ENCODE results near the gene TMEM192. TPM values are rescaled to one million over a fixed set of nuclear protein-coding genes. Genes with fewer than 3 reads are reported as not detected.
"Not testable (repeated sequence)": the region's sequence is repeated elsewhere in the genome, so short reads cannot be mapped to it uniquely, and the experiment has no call there.

The TMEM192 gene
- total RNA-seq, 2 donors from 2014 or later, result 12.5 to 16.0 TPM

DNA sequence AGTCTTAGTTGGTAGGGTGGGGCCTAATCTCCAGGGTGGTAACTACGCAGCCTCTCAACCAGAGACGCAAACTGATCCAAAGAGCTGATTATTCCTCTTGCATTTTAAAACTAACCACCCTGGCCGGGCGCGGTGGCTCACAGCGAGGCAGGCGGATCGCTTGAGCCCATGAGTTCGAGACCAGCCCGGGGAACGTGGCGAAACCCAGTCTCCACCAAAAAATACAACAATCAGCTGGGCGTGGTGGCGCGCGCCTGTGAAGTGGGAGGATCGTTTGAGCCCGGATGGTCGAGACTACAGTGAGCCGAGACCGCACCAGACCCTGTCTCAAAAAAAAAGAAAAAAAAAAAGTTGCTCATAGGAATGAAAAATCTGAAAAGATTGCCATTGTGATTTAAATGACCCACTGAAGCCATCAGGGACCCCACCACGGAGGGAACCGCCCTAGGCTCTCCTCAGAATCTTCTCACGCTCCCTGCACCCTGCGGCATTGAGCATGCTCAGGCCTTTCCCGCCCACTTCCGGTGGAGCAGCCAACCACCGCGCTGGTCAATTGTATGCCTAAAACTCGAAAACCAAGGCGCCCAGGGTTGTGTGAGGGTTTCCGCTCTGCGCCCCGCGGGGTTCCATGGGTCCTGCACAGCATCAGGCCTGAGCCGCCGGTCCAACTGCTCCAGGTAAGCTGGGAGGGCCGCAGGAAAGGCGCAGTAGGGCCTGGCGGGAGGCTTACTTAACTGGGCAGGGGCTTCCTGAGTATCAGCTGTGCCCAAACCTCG, 81.0 kb downstream of the TMEM192 start, which contains the start of gene TRIM60:
TRIM60 (plus strand) TSS at position 564 of the 776 bp plus-strand sequence. CDS start 8,074 bp downstream, outside the sequence.
- Histone ChIP-seq H3K27ac (no peak within 1 kb of the TSS), H3K9me3 (no peaks in the 10 kb centered on the region), H3K36me3 (no peaks in the 10 kb centered on the region), H3K4me1 (no peaks in the 10 kb centered on the region), H3K27me3 (no peaks in the 10 kb centered on the region), H3K4me3 (no peak within 1 kb of the TSS), H3K9ac (ENCODE audit: low read depth in 2 of 2, low read length in 2 of 2) (no peak within 1 kb of the TSS)
- no peak for DNase-seq
- intact Hi-C loops (cut with DNase I), result no loop called here
- TF ChIP-seq, protein P1, sequence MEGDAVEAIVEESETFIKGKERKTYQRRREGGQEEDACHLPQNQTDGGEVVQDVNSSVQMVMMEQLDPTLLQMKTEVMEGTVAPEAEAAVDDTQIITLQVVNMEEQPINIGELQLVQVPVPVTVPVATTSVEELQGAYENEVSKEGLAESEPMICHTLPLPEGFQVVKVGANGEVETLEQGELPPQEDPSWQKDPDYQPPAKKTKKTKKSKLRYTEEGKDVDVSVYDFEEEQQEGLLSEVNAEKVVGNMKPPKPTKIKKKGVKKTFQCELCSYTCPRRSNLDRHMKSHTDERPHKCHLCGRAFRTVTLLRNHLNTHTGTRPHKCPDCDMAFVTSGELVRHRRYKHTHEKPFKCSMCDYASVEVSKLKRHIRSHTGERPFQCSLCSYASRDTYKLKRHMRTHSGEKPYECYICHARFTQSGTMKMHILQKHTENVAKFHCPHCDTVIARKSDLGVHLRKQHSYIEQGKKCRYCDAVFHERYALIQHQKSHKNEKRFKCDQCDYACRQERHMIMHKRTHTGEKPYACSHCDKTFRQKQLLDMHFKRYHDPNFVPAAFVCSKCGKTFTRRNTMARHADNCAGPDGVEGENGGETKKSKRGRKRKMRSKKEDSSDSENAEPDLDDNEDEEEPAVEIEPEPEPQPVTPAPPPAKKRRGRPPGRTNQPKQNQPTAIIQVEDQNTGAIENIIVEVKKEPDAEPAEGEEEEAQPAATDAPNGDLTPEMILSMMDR (IDR thresholded peaks at IDR 0.05), result no peak

DNA sequence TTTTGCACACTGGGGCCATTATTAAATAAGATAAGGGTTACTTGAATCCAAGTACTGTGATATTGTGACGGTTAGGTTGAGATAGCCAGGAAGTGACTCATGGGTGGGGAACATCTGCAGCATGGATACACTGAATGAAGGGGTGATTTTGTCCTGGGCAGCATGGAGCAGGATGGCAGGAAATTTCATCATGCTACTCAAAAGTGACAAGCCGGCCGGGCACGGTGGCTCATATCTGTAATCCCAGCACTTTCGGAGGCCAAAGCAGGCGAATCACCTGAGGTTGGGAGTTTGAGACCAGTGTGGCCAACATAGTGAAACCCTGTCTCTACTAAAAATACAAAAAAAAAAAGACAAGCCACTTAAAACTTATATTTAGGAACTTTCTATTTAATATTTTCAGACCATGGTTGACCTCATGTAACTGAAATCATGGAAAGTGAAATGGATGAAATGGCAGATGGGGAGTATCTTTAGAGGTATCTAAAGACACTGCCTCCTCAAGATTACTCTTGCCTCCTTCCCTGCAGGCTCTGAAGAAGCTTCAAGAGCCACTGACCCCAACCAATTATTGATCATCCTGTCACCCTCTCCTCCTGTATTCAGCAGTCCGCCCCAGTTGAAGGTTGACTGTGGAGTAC, 84.8 kb downstream of the TMEM192 start:
- intact Hi-C loops (cut with DNase I), result no loop called here

DNA sequence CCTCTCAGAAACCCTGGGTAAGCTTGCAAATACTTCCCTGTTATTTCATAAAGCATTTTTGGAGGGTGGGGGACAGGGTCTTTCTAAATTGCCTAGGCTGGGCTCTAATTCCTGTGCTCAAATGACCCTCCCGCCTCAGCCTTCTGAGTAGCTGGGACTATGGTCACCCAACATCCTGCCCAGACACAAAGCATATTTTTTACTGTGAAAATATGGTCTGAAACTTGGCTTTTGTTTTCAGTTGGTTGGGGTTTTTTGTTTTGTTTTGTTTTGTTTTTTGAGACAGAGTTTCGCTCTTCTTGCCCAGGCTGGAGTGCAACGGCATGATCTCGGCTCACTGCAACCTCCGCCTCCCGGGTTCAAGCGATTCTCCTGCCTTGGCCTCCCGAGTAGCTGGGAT, 86.9 kb downstream of the TMEM192 start:
- H3K4me3 ChIP-seq; H3K9ac ChIP-seq (ENCODE audit: low read depth in 2 of 2, low read length in 2 of 2); DNase-seq; H3K4me1 ChIP-seq; H3K27ac ChIP-seq; H3K9me3 ChIP-seq; H3K27me3 ChIP-seq; intact Hi-C loops (cut with DNase I); H3K36me3 ChIP-seq: not testable (repeated sequence)

More for the DNA sequence above, 84.8 kb downstream of the TMEM192 start:
- DNase-seq, result no peak
- Histone ChIP-seq H3K9ac (ENCODE audit: low read depth in 2 of 2, low read length in 2 of 2) (no peak overlapping the region), H3K27me3 (no peaks in the 10 kb centered on the region), H3K27ac (no peak overlapping the region), H3K9me3 (no peaks in the 10 kb centered on the region), H3K36me3 (no peaks in the 10 kb centered on the region), H3K4me3 (no peak overlapping the region), H3K4me1 (no peaks in the 10 kb centered on the region)
- TF ChIP-seq, protein P1 (IDR thresholded peaks at IDR 0.05), result no peak

Other genes with a start within 250 kb of the TMEM192 start
- gene APELA, start 235.7 kb downstream of the TMEM192 start, total RNA-seq, result not detected
- under 1 TPM in 1 of 2 donors, not detected in 1; 0.49 TPM for gene TRIM61, start 135.2 kb downstream of the TMEM192 start, total RNA-seq
- not detected for gene TRIM60, start 80.9 kb downstream of the TMEM192 start, total RNA-seq
- gene TRIM75, start 59.0 kb downstream of the TMEM192 start, total RNA-seq, result not detected
- 10 to 100 TPM in 1 of 2 donors, 1 to 10 TPM in 1; 8.6 to 11.1 TPM for gene KLHL2, start 94.7 kb upstream of the TMEM192 start, total RNA-seq
- 100 to 1,000 TPM in 1 of 2 donors, 10 to 100 TPM in 1; 51.7 to 290 TPM for gene MSMO1, start 214.8 kb upstream of the TMEM192 start, total RNA-seq

Data from colonic mucosa (tissue), 4 donors.